Measurements from ENCODE around the gene NFS1.

DNA sequence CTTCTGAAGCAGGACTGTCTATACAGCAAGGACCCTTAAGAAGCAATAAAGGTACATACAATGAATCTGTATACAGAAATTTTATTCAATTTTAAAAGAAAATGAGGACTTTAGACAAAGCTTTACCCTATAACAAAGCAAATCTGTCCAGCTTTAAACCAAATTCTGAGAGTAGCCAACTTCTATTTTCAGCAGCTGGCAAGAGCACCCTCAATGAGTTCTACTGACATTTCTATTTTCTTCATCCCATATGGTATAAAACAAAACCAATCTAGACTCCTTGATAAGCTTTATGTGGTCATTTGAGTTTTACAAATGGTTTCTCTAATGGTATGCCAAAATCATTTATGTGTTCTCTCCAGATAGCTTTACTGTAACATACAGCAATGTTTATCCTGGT is 47.2 kb downstream of the NFS1 start:
- TF ChIP-seq, protein P1, sequence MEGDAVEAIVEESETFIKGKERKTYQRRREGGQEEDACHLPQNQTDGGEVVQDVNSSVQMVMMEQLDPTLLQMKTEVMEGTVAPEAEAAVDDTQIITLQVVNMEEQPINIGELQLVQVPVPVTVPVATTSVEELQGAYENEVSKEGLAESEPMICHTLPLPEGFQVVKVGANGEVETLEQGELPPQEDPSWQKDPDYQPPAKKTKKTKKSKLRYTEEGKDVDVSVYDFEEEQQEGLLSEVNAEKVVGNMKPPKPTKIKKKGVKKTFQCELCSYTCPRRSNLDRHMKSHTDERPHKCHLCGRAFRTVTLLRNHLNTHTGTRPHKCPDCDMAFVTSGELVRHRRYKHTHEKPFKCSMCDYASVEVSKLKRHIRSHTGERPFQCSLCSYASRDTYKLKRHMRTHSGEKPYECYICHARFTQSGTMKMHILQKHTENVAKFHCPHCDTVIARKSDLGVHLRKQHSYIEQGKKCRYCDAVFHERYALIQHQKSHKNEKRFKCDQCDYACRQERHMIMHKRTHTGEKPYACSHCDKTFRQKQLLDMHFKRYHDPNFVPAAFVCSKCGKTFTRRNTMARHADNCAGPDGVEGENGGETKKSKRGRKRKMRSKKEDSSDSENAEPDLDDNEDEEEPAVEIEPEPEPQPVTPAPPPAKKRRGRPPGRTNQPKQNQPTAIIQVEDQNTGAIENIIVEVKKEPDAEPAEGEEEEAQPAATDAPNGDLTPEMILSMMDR (IDR thresholded peaks at IDR 0.05; ENCODE audit: low read depth, low read length, missing input control) = no peak
- TF ChIP-seq YY1 (IDR thresholded peaks at IDR 0.05) = no peak
- TF ChIP-seq, protein P2, sequence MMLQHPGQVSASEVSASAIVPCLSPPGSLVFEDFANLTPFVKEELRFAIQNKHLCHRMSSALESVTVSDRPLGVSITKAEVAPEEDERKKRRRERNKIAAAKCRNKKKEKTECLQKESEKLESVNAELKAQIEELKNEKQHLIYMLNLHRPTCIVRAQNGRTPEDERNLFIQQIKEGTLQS (IDR thresholded peaks at IDR 0.05) = no peak
- TF ChIP-seq, protein P3, sequence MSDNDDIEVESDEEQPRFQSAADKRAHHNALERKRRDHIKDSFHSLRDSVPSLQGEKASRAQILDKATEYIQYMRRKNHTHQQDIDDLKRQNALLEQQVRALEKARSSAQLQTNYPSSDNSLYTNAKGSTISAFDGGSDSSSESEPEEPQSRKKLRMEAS (IDR thresholded peaks at IDR 0.05) = no peak

Data from liver (tissue), 3 donors.